HG03108 (cell line): Measurements from ENCODE around the gene MTMR11.
A peak's percentile ranks its signal among the peaks of the same experiment; 100 is the strongest.
"Not testable (repeated sequence)": the region's sequence is repeated elsewhere in the genome, so short reads cannot be mapped to it uniquely, and the experiment has no call there.

Experiments
- ATAC-seq: cut with Tn5 transposase; IDR thresholded peaks from one replicate; pipeline ENCODE4 v1.9.1; 2021; ENCODE audit warnings: moderate library complexity; ENCODE audit not compliant: unreplicated experiment

MTMR11 gene, protein sequence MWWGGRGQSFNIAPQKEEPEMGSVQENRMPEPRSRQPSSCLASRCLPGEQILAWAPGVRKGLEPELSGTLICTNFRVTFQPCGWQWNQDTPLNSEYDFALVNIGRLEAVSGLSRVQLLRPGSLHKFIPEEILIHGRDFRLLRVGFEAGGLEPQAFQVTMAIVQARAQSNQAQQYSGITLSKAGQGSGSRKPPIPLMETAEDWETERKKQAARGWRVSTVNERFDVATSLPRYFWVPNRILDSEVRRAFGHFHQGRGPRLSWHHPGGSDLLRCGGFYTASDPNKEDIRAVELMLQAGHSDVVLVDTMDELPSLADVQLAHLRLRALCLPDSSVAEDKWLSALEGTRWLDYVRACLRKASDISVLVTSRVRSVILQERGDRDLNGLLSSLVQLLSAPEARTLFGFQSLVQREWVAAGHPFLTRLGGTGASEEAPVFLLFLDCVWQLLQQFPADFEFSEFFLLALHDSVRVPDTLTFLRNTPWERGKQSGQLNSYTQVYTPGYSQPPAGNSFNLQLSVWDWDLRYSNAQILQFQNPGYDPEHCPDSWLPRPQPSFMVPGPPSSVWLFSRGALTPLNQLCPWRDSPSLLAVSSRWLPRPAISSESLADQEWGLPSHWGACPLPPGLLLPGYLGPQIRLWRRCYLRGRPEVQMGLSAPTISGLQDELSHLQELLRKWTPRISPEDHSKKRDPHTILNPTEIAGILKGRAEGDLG

DNA sequence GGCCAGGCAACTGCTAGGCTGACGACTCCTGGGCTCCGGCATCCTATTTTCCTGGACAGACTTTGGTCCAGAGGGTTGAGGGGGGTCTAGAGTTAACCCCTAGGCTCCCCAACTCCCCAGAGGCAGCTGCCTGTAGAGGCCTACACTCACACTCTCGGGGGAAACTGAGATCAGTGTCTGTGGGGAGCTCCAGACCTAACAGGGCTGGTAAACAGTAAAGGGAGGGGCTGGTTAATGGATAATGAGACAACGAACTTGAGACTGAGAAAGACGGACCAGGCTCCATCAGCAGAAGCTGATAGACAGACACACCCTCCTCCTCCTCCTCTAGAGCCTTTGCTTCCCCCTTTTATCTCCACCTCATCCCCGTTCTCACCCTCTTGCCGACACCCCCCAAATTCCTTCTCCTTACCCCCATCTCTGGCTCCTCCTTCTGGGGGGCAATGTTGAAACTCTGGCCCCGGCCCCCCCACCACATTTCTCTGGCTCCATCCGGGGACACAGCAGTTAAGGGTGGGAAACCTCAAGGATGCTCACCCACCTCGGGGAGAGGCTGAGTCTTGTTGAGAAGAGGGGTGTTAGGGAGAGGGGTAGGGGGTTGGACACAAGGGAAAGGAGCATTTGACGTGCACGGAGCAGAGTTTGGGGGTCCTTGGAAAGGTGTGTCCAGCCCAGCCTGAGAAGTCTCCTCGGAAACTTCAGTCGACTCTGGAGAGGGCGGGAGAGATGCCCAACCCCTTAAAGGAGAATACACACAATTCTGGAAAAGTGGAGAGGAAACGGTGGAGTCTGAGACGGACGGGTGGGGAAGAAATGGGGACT is at the start of gene MTMR11:
MTMR11 (minus strand) TSS at position 710 of the 822 bp plus-strand sequence; CDS start at position 478, 232 bp downstream.
- no peak for ATAC-seq

GRCh38 chr1:149979972-149980540 is 43.4 kb upstream of the MTMR11 start:
- no peak for ATAC-seq

- ATAC-seq: no peak
Observed at GRCh38 chr1:149979245-149979971, 42.7 kb upstream of the MTMR11 start.

DNA sequence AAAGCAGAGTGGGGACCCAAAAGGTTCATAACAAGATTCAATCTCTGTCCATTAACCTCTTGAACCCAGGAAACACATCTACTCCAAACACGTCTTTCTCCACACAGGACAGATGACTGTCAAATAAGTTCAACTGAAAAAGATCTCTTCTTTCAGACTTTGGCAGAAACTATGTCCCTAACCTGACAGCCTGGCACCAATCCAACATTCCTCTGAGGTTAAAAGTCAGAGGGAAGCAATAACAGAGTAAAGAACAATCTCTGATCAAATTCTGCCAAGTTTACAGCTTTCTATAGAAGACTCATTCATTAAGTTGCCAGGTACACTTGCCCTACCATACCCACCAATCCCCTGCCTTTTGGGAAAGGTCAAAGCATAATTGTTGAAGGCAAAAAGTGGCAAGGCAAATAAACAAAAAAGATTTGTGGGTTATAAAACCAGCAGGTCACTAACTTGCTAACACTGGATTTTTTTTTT is 41.9 kb upstream of the MTMR11 start:
- no peak for ATAC-seq

GRCh38 chr1:149977345-149977744 is 40.7 kb upstream of the MTMR11 start:
- ATAC-seq: no peak

- no peak for ATAC-seq
Observed at GRCh38 chr1:149972547-149972946, 35.9 kb upstream of the MTMR11 start.

DNA sequence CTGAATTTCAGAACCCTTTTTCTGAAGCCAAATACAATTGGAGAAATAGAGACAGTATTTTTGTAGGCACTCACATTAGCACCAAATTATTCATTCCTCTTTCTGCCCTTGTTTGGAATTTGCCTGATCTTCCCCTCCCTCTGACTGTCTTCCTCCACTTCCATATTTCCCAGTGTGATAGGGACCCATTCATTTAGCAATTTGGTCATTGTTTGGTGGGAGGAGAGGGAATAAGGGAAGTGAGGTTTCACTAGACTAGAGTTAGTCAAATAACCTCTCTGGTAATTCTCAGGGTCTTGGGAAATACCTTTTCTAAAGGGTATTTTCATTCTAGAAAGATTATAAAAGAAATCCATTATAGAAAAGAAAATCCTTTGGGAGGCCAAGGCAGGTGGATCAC is 31.0 kb upstream of the MTMR11 start:
- no peak for ATAC-seq

DNA sequence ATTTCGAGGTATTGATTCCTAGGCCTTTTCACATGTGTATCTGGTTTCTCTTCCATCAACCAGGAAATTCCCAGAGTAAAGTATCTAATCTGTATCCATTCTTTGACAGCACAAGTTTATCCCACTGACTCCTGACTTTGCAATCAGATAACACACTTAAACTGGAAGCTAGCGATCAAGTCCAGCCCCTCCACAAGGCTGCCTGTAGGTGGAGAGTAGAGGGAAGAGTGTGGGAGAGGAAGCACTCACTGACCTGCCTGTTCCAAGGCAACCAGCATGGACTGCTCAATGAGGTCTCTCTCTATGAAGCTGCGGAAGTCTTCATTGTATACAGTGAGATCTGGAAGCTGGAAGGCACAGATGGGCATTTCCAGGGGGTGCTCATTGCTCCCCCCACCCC is 30.4 kb upstream of the MTMR11 start:
- no peak for ATAC-seq

- no peak for ATAC-seq
Observed at GRCh38 chr1:149966405-149966804, 29.7 kb upstream of the MTMR11 start.

DNA sequence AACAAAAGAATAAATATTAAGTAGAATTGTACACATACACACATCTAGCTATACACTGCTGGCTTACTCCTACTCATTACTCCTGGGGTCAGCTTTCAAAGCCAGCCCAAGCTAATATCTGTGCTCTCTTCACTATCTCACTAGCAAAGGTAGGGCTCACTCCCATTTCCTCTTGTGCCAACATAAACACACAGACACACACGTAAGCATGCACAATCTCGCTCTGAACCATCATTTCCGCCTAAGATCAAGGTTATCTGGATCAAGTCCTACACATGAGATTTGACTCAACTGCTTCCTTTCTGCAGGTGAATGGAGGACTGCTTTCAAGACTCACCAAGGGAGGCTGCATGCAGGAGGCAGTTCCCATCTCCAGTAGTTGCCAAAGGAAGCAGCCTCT is 28.8 kb upstream of the MTMR11 start:
- no peak for ATAC-seq

GRCh38 chr1:149963358-149963757 is 26.7 kb upstream of the MTMR11 start:
- no peak for ATAC-seq

- no peak for ATAC-seq
Observed at GRCh38 chr1:149962736-149963135, 26.1 kb upstream of the MTMR11 start.

GRCh38 chr1:149962039-149962647 is 25.5 kb upstream of the MTMR11 start:
- peak; percentile 59 for ATAC-seq

GRCh38 chr1:149957548-149957947 is 20.9 kb upstream of the MTMR11 start:
- not testable (repeated sequence) for ATAC-seq

DNA sequence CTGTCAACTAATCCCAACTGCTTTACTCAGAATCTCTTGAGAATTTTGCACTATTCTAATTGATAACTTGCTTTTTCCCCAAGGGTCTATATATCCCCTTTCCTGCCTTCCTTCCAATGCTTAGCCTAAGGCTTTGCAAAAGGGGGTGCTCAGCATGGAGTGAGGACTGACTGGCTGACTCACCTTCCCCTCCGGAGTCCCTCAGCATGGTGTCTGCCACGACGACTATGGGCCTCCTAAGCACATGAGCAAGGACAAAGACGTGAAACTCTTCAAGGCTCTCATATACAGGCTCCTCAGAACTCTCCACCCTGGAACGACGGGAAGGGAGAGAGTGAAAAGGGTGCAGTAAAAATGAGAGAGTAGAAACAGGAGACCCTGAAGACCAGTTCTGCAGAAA is 13.2 kb upstream of the MTMR11 start:
- ATAC-seq: no peak

DNA sequence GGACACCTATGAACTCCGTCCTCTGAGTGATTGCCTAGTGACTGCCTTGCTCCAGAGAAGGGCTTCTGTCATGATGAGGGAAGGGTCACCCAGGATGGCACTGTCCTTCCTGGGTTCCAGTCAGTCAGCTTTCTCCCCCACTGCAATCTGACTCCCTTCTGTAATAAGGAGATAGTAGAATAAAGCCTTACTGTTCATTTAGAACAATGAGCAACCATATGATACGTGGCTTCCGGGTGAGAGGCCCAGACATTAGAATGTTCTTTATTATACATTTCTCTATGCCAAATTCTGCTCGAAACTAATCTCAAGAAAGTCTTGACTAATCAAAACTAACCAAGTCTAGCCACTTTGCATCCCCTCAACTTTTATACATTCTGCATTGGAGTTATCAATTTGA is 8.5 kb upstream of the MTMR11 start:
- no peak for ATAC-seq

DNA sequence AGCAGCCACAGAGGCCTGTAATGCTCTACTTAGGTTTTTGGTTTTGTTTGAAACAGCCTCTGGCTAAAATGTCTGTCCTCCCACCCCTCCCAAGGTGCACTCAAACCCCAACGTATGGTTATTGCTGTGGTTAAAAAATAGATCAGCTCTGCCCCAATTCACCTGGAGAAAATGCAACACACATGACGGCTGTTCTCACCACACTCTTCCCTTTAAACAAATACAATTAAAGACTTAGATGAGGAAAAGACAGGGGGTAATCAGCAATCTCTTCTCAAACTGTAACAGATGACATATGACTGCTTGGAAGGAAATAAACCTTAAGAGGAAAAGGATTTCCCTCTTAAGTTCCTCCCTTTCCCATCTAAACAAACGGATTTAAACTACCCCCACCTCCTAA is 6.2 kb upstream of the MTMR11 start:
- ATAC-seq: no peak

GRCh38 chr1:149942207-149942606 is 5.5 kb upstream of the MTMR11 start:
- no peak for ATAC-seq

DNA sequence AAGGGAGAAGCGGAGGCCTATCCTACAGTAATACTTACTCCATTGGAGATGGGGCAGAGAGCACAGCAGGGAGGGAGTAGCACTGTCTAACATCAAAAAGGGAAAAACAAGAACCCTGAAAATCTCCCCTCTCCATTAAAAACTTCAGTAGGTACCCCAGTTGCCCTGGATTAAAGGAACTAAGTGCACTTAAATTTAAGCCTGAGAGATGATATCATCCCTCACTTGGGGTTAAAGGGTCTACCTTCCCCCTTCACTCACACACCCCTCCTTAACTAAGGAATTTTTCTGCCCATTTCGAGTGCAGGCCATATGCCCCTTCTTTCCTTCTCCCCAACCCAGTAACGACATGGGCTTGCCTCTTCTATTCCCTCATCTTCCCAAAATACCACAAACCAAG is 3.7 kb upstream of the MTMR11 start:
- no peak for ATAC-seq

DNA sequence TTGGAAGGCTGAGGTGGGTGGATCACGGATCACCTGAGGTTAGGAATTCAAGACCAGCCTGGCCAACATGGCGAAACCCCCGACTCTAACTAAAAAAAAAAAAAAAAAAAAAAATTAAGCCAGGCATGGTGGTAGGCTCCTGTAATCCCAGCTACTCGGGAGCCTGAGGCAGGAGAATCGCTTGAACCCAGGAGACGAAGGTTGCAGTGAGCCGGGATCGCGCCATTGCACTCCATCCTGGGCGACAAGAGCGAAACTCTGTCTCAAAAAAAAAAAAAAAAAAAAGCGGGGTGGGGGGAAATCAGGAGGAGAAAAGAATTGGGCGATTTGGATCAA is 2.0 kb upstream of the MTMR11 start:
- not testable (repeated sequence) for ATAC-seq
